Measurements from ENCODE around the gene LDB2. TPM values are rescaled to one million over a fixed set of nuclear protein-coding genes. Genes with fewer than 3 reads are reported as not detected.
A peak's percentile ranks its signal among the peaks of the same experiment; 100 is the strongest.

Gene LDB2
- total and polyA plus RNA-seq, 2 donors from 2014 or later, result 26.9 to 59.9 TPM

GRCh38 chr4:16622826-16623225 lies 275.6 kb downstream of the LDB2 start:
- FAIRE-seq (no peak), DNase-seq (peak in 1 of 5 donors; percentile 43)
- Histone ChIP-seq H3K9me3 (ENCODE audit: control insufficient read depth in 2 of 3, insufficient read depth in 1 of 3, low read length in 3 of 3) (no peaks in the 10 kb centered on the region), H3K4me3 (ENCODE audit: low read length in 3 of 3) (no peak overlapping the region), H3K4me1 (ENCODE audit: control insufficient read depth in 2 of 3, insufficient read depth in 2 of 3, low read depth in 1 of 3, low read length in 3 of 3) (no peaks in the 10 kb centered on the region), H3K36me3 (ENCODE audit: control insufficient read depth in 2 of 3, insufficient read depth in 3 of 3, low read length in 3 of 3) (no peaks in the 10 kb centered on the region), H3K27ac (ENCODE audit: low read depth in 2 of 2, low read length in 2 of 2) (no peak overlapping the region), H3K9ac (ENCODE audit: low read length in 3 of 3) (no peak overlapping the region), H3K27me3 (ENCODE audit: control insufficient read depth, insufficient read depth, low read length) (no peaks in the 10 kb centered on the region)
- TF ChIP-seq CTCF (IDR thresholded peaks at IDR 0.05; ENCODE audit: borderline replicate concordance, extremely low read depth, insufficient read depth), result no peak
- intact Hi-C loops (cut with DNase I), result no loop called here

- Histone ChIP-seq H3K4me1 (ENCODE audit: control insufficient read depth in 2 of 3, insufficient read depth in 2 of 3, low read depth in 1 of 3, low read length in 3 of 3) (no peaks in the 10 kb centered on the region), H3K4me3 (ENCODE audit: low read length in 3 of 3) (no peak overlapping the region), H3K27ac (ENCODE audit: low read depth in 2 of 2, low read length in 2 of 2) (no peak overlapping the region), H3K9me3 (ENCODE audit: control insufficient read depth in 2 of 3, insufficient read depth in 1 of 3, low read length in 3 of 3) (no peaks in the 10 kb centered on the region), H3K36me3 (ENCODE audit: control insufficient read depth in 2 of 3, insufficient read depth in 3 of 3, low read length in 3 of 3) (no peaks in the 10 kb centered on the region), H3K9ac (ENCODE audit: low read length in 3 of 3) (no peak overlapping the region), H3K27me3 (ENCODE audit: control insufficient read depth, insufficient read depth, low read length) (no peaks in the 10 kb centered on the region)
- DNase-seq (peak in 2 of 5 donors; percentile 55 to 77), FAIRE-seq (no peak)
- no peak for TF ChIP-seq CTCF (IDR thresholded peaks at IDR 0.05; ENCODE audit: borderline replicate concordance, extremely low read depth, insufficient read depth)
- intact Hi-C loops (cut with DNase I), result no loop called here
These were observed 281.0 kb downstream of the LDB2 start for GRCh38 chr4:16617435-16617834.

- intact Hi-C loops (cut with DNase I), result no loop called here
- H3K27ac ChIP-seq (ENCODE audit: low read depth in 2 of 2, low read length in 2 of 2), result no peak overlapping the region
- no peak overlapping the region for H3K9ac ChIP-seq (ENCODE audit: low read length in 3 of 3)
- FAIRE-seq, result no peak
- H3K27me3 ChIP-seq (ENCODE audit: control insufficient read depth, insufficient read depth, low read length), result no peaks in the 10 kb centered on the region
- no peaks in the 10 kb centered on the region for H3K9me3 ChIP-seq (ENCODE audit: control insufficient read depth in 2 of 3, insufficient read depth in 1 of 3, low read length in 3 of 3)
- peak in 2 of 5 donors; percentile 78 to 88 for DNase-seq
- H3K4me3 ChIP-seq (ENCODE audit: low read length in 3 of 3), result no peak overlapping the region
- H3K36me3 ChIP-seq (ENCODE audit: control insufficient read depth in 2 of 3, insufficient read depth in 3 of 3, low read length in 3 of 3), result no peaks in the 10 kb centered on the region
- no peaks in the 10 kb centered on the region for H3K4me1 ChIP-seq (ENCODE audit: control insufficient read depth in 2 of 3, insufficient read depth in 2 of 3, low read depth in 1 of 3, low read length in 3 of 3)
- TF ChIP-seq CTCF (IDR thresholded peaks at IDR 0.05; ENCODE audit: borderline replicate concordance, extremely low read depth, insufficient read depth), result no peak
These were observed 281.4 kb downstream of the LDB2 start for GRCh38 chr4:16617011-16617410.

GRCh38 chr4:16609170-16609758 lies 289.2 kb downstream of the LDB2 start:
- FAIRE-seq (no peak), DNase-seq (peak in 1 of 5 donors; percentile 68)
- Histone ChIP-seq H3K4me1 (ENCODE audit: control insufficient read depth in 2 of 3, insufficient read depth in 2 of 3, low read depth in 1 of 3, low read length in 3 of 3) (peaks cover 0 to 4% (median 0%) of the 10 kb centered on the region in 3 donors), H3K27me3 (ENCODE audit: control insufficient read depth, insufficient read depth, low read length) (no peaks in the 10 kb centered on the region), H3K9ac (ENCODE audit: low read length in 3 of 3) (no peak overlapping the region), H3K27ac (ENCODE audit: low read depth in 2 of 2, low read length in 2 of 2) (no peak overlapping the region), H3K4me3 (ENCODE audit: low read length in 3 of 3) (no peak overlapping the region), H3K36me3 (ENCODE audit: control insufficient read depth in 2 of 3, insufficient read depth in 3 of 3, low read length in 3 of 3) (no peaks in the 10 kb centered on the region), H3K9me3 (ENCODE audit: control insufficient read depth in 2 of 3, insufficient read depth in 1 of 3, low read length in 3 of 3) (no peaks in the 10 kb centered on the region)
- no peak for TF ChIP-seq CTCF (IDR thresholded peaks at IDR 0.05; ENCODE audit: borderline replicate concordance, extremely low read depth, insufficient read depth)
- intact Hi-C loops (cut with DNase I), result no loop called here

All from kidney (tissue), 14 donors.